Body of pancreas (tissue), 4 donors: ENCODE data around the gene GRIN1.

Experiments
- CTCF ChIP-seq, 7 experiments: fragments of 450-650 bp in 4 of 7; fragments of 200-600 bp in 3 of 7; sonication (generic) in 3 of 7; IDR thresholded peaks; one replicate each; pipeline ENCODE4 v1.5.1; 2016 to 2019; ENCODE audit warnings: antibody characterized with exemption in 7 of 7
- POLR2A ChIP-seq, 3 donors: fragments of 450-650 bp; IDR thresholded peaks; one replicate each; pipeline ENCODE4 v1.6.1; 2016; ENCODE audit warnings: antibody characterized with exemption in 3 of 3, mild to moderate bottlenecking in 2 of 3

GRCh38 chr9:137143459-137143858 is 4.5 kb downstream of the GRIN1 start:
- TF ChIP-seq CTCF (IDR thresholded peaks at IDR 0.05) (no peak), POLR2A (IDR thresholded peaks at IDR 0.05) (no peak)
